BLaER1 (cell line): ENCODE measurements around the gene ANKRD63.

Experiments
- H3K27ac ChIP-seq: shearing (Covaris generic); formaldehyde crosslinking; 2 replicates; pipeline ENCODE4 v1.8.1; 2022
- H3K27me3 ChIP-seq: shearing (Covaris generic); formaldehyde crosslinking; 2 replicates; pipeline ENCODE4 v1.8.1; 2022
- H3K36me3 ChIP-seq: shearing (Covaris generic); formaldehyde crosslinking; 2 replicates; pipeline ENCODE4 v1.8.1; 2022
- H3K4me1 ChIP-seq: shearing (Covaris generic); formaldehyde crosslinking; 2 replicates; pipeline ENCODE4 v1.8.1; 2022
- H3K4me2 ChIP-seq: shearing (Covaris generic); formaldehyde crosslinking; 2 replicates; pipeline ENCODE4 v1.8.1; 2022
- H3K4me3 ChIP-seq: shearing (Covaris generic); formaldehyde crosslinking; 2 replicates; pipeline ENCODE4 v1.8.1; 2022
- H3K9ac ChIP-seq: shearing (Covaris generic); formaldehyde crosslinking; 2 replicates; pipeline ENCODE4 v1.8.1; 2022
- H3K9me3 ChIP-seq: shearing (Covaris generic); formaldehyde crosslinking; 2 replicates; pipeline ENCODE4 v1.8.1; 2022
- H4K20me1 ChIP-seq: shearing (Covaris generic); formaldehyde crosslinking; 2 replicates; pipeline ENCODE4 v1.8.1; 2022
- Cebpa-rat ChIP-seq: shearing (Covaris generic); IDR thresholded peaks from 2 replicates; pipeline ENCODE4 v1.8.1; 2022

ANKRD63 gene

GRCh38 chr15:40273428-40273827 lies 9.4 kb downstream of the ANKRD63 start:
- Histone ChIP-seq H4K20me1 (no peaks in the 10 kb centered on the region), H3K4me3 (no peak overlapping the region), H3K4me2 (no peak overlapping the region), H3K4me1 (peaks cover 55% of the 10 kb centered on the region), H3K9ac (no peak overlapping the region), H3K9me3 (no peaks in the 10 kb centered on the region), H3K27me3 (0 out of 2 replicates have a peak, but pooled peaks cover 7% of the 10 kb centered on the region), H3K36me3 (no peaks in the 10 kb centered on the region), H3K27ac (no peak overlapping the region)
- TF ChIP-seq Cebpa-rat = no peak

- Histone ChIP-seq H3K9me3 (no peaks in the 10 kb centered on the region), H3K4me2 (peak overlapping the region; percentile 66; the same call in 1 of the 2 replicates), H4K20me1 (no peaks in the 10 kb centered on the region), H3K4me1 (peaks cover 50% of the 10 kb centered on the region), H3K27ac (no peak overlapping the region), H3K4me3 (no peak overlapping the region), H3K9ac (no peak overlapping the region), H3K27me3 (0 out of 2 replicates have a peak, but pooled peaks cover 2% of the 10 kb centered on the region), H3K36me3 (no peaks in the 10 kb centered on the region)
- no peak for TF ChIP-seq Cebpa-rat
Observed at GRCh38 chr15:40272485-40273056, 10.3 kb downstream of the ANKRD63 start.

GRCh38 chr15:40271685-40272484 lies 11.0 kb downstream of the ANKRD63 start:
- H3K27me3 ChIP-seq = no peaks in the 10 kb centered on the region
- TF ChIP-seq Cebpa-rat = no peak
- peaks cover 50% of the 10 kb centered on the region for H3K4me1 ChIP-seq
- H3K27ac ChIP-seq = no peak overlapping the region
- peak overlapping the region; percentile 66 for H3K4me2 ChIP-seq
- no peaks in the 10 kb centered on the region for H4K20me1 ChIP-seq
- no peaks in the 10 kb centered on the region for H3K9me3 ChIP-seq
- no peaks in the 10 kb centered on the region for H3K36me3 ChIP-seq
- H3K4me3 ChIP-seq = no peak overlapping the region
- 0 out of 2 replicates have a peak overlapping the region, but pooled peaks have one; percentile 25 for H3K9ac ChIP-seq

DNA sequence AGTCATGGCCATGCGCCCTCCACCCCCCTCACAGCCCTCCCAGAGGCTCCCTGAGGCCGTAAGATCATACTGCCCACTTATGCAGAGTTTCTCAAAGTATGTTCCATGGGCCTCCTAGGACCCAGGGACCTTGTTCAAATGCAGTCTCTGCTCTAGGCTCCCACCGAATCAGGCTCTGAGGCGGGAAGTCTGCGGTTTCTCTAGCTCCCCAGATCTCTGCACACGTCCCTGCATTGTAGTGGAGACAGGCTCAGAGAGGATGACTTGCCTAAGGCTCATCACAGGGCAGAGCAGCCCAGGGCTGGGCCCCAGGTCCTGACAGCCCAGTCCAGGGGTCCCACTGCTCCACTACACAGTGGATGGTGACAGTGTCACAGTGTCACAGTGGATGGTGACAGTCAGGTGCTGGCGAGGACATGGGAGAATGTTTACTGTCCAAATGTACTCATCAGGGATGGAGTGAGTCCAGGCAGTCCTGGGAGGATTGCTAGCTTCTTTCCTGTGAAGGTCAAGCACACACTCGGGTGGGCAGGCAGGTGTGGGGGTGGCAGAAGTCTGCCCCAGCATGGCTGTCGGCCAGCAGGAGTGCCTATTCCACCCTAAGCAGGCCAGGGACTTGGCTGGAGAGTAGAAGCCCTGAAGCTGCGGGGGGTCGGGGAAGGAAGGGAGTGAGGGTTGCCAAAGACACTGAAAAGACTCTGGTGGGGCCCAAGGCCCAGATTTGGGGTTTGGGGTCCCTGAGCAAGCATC lies 12.4 kb downstream of the ANKRD63 start:
- no peaks in the 10 kb centered on the region for H4K20me1 ChIP-seq

DNA sequence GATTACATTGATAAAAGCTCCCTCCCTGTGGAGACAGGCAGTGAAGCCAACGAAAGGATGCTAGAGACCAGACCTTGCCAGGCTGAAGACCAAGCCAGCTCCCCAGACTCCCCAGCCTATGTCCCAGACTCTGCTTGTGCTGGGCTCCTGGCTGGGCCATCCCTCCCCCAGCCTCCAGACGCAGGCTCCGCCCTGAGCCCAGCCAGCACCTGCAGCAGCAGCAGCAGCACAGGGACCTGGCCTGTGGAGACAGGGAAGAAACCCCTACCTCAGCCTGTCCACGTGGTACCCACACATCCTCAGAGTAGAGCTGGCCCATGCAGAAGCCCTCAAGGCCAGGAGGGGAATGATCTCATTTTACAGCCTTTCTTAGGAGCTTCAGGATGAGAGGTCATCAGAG lies 13.3 kb downstream of the ANKRD63 start:
- Histone ChIP-seq H3K36me3 (no peaks in the 10 kb centered on the region), H4K20me1 (no peaks in the 10 kb centered on the region), H3K27me3 (no peaks in the 10 kb centered on the region), H3K9ac (no peak overlapping the region), H3K4me1 (peaks cover 30% of the 10 kb centered on the region), H3K4me3 (no peak overlapping the region), H3K27ac (no peak overlapping the region), H3K9me3 (no peaks in the 10 kb centered on the region), H3K4me2 (no peak overlapping the region)
- no peak for TF ChIP-seq Cebpa-rat

More for the DNA sequence above, 12.4 kb downstream of the ANKRD63 start:
- Histone ChIP-seq H3K36me3 (no peaks in the 10 kb centered on the region), H3K9me3 (no peaks in the 10 kb centered on the region), H3K4me2 (no peak overlapping the region), H3K27me3 (no peaks in the 10 kb centered on the region), H3K4me3 (no peak overlapping the region), H3K9ac (0 out of 2 replicates have a peak overlapping the region, but pooled peaks have one; percentile 25), H3K27ac (no peak overlapping the region), H3K4me1 (peaks cover 37% of the 10 kb centered on the region)
- no peak for TF ChIP-seq Cebpa-rat

GRCh38 chr15:40267670-40268069 lies 15.2 kb downstream of the ANKRD63 start:
- Histone ChIP-seq H3K4me2 (peak overlapping the region; percentile 12; the same call in 1 of the 2 replicates), H3K9ac (no peak overlapping the region)

GRCh38 chr15:40266828-40267304 lies 16.0 kb downstream of the ANKRD63 start:
- no peak for TF ChIP-seq Cebpa-rat
- Histone ChIP-seq H4K20me1 (no peaks in the 10 kb centered on the region), H3K9ac (no peak overlapping the region), H3K27me3 (no peaks in the 10 kb centered on the region), H3K36me3 (no peaks in the 10 kb centered on the region), H3K4me3 (no peak overlapping the region), H3K4me1 (peaks cover 25% of the 10 kb centered on the region), H3K4me2 (0 out of 2 replicates have a peak overlapping the region, but pooled peaks have one; percentile 3), H3K9me3 (no peaks in the 10 kb centered on the region), H3K27ac (no peak overlapping the region)

More at GRCh38 chr15:40267670-40268069, 15.2 kb downstream of the ANKRD63 start:
- H3K36me3 ChIP-seq = no peaks in the 10 kb centered on the region
- H3K4me1 ChIP-seq = peaks cover 30% of the 10 kb centered on the region
- H3K4me3 ChIP-seq = no peak overlapping the region
- no peak for TF ChIP-seq Cebpa-rat
- H3K27me3 ChIP-seq = no peaks in the 10 kb centered on the region
- no peaks in the 10 kb centered on the region for H3K9me3 ChIP-seq
- no peak overlapping the region for H3K27ac ChIP-seq
- H4K20me1 ChIP-seq = no peaks in the 10 kb centered on the region

DNA sequence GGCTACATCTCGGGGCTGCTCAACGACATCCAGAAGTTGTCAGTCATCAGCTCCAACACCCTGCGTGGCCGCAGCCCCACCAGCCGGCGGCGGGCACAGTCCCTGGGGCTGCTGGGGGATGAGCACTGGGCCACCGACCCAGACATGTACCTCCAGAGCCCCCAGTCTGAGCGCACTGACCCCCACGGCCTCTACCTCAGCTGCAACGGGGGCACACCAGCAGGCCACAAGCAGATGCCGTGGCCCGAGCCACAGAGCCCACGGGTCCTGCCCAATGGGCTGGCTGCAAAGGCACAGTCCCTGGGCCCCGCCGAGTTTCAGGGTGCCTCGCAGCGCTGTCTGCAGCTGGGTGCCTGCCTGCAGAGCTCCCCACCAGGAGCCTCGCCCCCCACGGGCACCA lies 17.0 kb downstream of the ANKRD63 start:
- Histone ChIP-seq H3K4me2 (no peak overlapping the region), H3K4me1 (peaks cover 15% of the 10 kb centered on the region), H3K36me3 (no peaks in the 10 kb centered on the region), H3K27ac (no peak overlapping the region), H4K20me1 (no peaks in the 10 kb centered on the region), H3K9ac (no peak overlapping the region), H3K9me3 (no peaks in the 10 kb centered on the region), H3K4me3 (no peak overlapping the region), H3K27me3 (no peaks in the 10 kb centered on the region)
- no peak for TF ChIP-seq Cebpa-rat

DNA sequence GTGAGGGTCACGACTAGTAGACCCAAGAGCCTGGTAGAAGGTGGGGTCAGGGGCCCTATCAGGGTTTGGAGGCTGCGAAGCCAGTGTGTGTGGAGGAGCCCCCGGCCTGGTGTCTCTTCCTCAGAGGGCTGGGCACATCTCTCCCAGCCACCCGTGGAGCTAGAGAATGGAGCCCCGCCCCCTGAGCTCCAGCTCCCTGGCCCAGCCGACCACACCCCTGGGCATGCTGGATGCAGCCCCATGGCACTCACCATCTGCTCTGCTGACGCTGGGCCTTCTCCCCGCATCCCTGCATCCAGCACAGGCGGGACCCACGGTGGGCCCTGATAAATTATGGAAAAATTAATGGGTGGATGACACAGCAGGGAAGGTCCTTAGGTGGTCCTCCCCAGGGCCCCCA lies 17.5 kb downstream of the ANKRD63 start:
- Histone ChIP-seq H3K36me3 (no peaks in the 10 kb centered on the region), H3K9me3 (no peaks in the 10 kb centered on the region), H3K9ac (no peak overlapping the region), H3K27ac (no peak overlapping the region), H3K4me3 (no peak overlapping the region), H3K27me3 (no peaks in the 10 kb centered on the region), H4K20me1 (no peaks in the 10 kb centered on the region), H3K4me2 (no peak overlapping the region), H3K4me1 (peaks cover 12% of the 10 kb centered on the region)
- no peak for TF ChIP-seq Cebpa-rat
